GM23248 (cell line): ENCODE measurements around the gene UBFD1.

Experiments used
- EZH2 ChIP-seq: fragments of 200-600 bp; sonication (generic); IDR thresholded peaks from 2 replicates; pipeline ENCODE4 v1.6.1; 2018; ENCODE audit warnings: antibody characterized with exemption, mild to moderate bottlenecking; ENCODE audit not compliant: insufficient read depth, poor library complexity, severe bottlenecking
- EZH2phosphoT487 ChIP-seq: fragments of 200-600 bp; sonication (generic); IDR thresholded peaks from 2 replicates; pipeline ENCODE4 v1.6.1; 2018; ENCODE audit warnings: antibody characterized with exemption, moderate library complexity, mild to moderate bottlenecking, low read depth; ENCODE audit not compliant: insufficient read depth

GRCh38 chr16:23511731-23512130 lies 45.8 kb upstream of the UBFD1 start:
- TF ChIP-seq EZH2: no peak
- TF ChIP-seq EZH2phosphoT487: no peak
